Measurements from ENCODE around the gene SARM1. TPM values are rescaled to one million over a fixed set of nuclear protein-coding genes. Genes with fewer than 3 reads are reported as not detected.

SARM1 gene
- total RNA-seq, 1 donor from 2014 or later: 10.1 TPM

DNA sequence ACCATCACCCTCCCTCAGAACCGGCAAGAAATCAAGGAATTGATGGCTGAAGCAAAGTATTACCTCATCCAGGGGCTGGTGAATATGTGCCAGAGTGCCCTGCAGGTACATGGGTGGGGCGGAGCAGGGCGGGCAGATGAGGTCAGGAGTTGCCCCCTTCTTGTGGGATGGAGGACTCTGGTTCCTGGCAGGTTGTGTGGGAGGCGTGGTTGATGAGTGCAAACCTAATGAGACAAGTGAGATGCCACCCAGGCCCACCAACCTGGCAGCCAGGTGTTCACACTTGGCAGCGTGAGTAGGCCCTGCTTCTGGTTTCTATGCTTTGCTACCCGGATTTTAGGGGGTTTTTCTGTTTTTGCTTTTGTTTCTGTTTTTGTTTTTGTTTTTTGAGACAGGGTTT is 31.1 kb upstream of the SARM1 start:
- Histone ChIP-seq H3K36me3 (peaks cover 0 to 62% of the 10 kb centered on the region in 2 donors), H3K4me1 (peaks cover 43% of the 10 kb centered on the region)

DNA sequence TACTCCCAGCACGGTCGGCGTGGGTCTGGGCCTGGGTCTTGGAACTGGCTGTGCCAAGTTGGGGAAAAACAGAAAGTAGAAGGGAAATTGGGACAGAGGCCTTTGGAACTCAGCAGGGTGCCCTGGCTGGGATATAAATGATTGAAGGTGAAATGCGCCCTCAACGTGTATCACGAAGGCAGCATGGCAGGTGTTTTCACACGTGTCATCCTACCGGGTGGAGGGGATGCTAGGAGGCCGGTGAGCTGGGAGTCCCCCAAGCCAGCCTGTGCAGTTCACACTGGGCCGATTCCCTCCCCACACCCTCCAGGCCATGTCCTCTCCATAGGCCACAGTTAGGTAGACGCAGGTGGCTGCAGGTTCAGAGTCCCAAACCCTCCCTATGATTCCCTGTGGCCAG is 30.0 kb upstream of the SARM1 start:
- H3K36me3 ChIP-seq: peaks cover 0 to 74% of the 10 kb centered on the region in 2 donors
- intact Hi-C loops (cut with DNase I): no loop called here
- DNase-seq (ENCODE audit: extremely low spot score in 2 of 2): no peak
- H3K4me3 ChIP-seq: no peak overlapping the region
- H3K9me3 ChIP-seq: no peaks in the 10 kb centered on the region
- TF ChIP-seq, protein P1, sequence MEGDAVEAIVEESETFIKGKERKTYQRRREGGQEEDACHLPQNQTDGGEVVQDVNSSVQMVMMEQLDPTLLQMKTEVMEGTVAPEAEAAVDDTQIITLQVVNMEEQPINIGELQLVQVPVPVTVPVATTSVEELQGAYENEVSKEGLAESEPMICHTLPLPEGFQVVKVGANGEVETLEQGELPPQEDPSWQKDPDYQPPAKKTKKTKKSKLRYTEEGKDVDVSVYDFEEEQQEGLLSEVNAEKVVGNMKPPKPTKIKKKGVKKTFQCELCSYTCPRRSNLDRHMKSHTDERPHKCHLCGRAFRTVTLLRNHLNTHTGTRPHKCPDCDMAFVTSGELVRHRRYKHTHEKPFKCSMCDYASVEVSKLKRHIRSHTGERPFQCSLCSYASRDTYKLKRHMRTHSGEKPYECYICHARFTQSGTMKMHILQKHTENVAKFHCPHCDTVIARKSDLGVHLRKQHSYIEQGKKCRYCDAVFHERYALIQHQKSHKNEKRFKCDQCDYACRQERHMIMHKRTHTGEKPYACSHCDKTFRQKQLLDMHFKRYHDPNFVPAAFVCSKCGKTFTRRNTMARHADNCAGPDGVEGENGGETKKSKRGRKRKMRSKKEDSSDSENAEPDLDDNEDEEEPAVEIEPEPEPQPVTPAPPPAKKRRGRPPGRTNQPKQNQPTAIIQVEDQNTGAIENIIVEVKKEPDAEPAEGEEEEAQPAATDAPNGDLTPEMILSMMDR (IDR thresholded peaks at IDR 0.05): no peak
- TF ChIP-seq POLR2A (IDR thresholded peaks at IDR 0.05): no peak
- no peak for TF ChIP-seq POLR2AphosphoS5 (IDR thresholded peaks at IDR 0.05; ENCODE audit: insufficient read depth in 1 of 2, low read depth in 1 of 2)
- H3K4me1 ChIP-seq: peaks cover 38% of the 10 kb centered on the region
- no peaks in the 10 kb centered on the region for H3K27me3 ChIP-seq
- H3K27ac ChIP-seq: no peak overlapping the region

More for the DNA sequence above, 31.1 kb upstream of the SARM1 start:
- intact Hi-C loops (cut with DNase I): no loop called here
- DNase-seq (ENCODE audit: extremely low spot score in 2 of 2): no peak
- Histone ChIP-seq H3K27ac (no peak overlapping the region), H3K4me3 (no peak overlapping the region), H3K27me3 (no peaks in the 10 kb centered on the region), H3K9me3 (no peaks in the 10 kb centered on the region)
- TF ChIP-seq POLR2AphosphoS5 (IDR thresholded peaks at IDR 0.05; ENCODE audit: insufficient read depth in 1 of 2, low read depth in 1 of 2): no peak
- TF ChIP-seq, protein P1 (IDR thresholded peaks at IDR 0.05): no peak

DNA sequence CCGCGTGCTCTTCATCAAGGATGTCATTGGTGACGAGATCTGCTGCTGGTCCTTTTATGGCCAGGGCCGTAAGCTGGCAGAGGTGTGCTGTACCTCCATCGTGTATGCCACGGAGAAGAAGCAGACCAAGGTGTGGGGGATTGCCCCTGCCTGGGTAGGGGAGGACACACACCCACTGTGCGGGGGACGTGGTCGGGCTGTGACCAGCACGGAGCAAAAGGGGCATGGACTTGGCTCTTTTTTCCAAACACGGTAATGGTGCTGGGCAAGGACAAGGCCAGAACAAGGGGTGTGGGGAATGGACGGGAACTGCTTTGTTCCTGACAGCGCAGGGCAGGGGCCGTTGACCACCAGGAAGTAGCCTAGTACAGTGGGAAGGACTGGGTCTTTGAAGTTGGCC is 29.2 kb upstream of the SARM1 start:
- TF ChIP-seq POLR2A (IDR thresholded peaks at IDR 0.05) (no peak), POLR2AphosphoS5 (IDR thresholded peaks at IDR 0.05; ENCODE audit: insufficient read depth in 1 of 2, low read depth in 1 of 2) (no peak)
- TF ChIP-seq, protein P1 (IDR thresholded peaks at IDR 0.05): no peak
- Histone ChIP-seq H3K27ac (no peak overlapping the region), H3K9me3 (no peaks in the 10 kb centered on the region), H3K4me1 (peaks cover 34% of the 10 kb centered on the region), H3K27me3 (no peaks in the 10 kb centered on the region), H3K4me3 (no peak overlapping the region), H3K36me3 (peaks cover 0 to 76% of the 10 kb centered on the region in 2 donors)
- intact Hi-C loops (cut with DNase I): no loop called here
- no peak for DNase-seq (ENCODE audit: extremely low spot score in 2 of 2)

DNA sequence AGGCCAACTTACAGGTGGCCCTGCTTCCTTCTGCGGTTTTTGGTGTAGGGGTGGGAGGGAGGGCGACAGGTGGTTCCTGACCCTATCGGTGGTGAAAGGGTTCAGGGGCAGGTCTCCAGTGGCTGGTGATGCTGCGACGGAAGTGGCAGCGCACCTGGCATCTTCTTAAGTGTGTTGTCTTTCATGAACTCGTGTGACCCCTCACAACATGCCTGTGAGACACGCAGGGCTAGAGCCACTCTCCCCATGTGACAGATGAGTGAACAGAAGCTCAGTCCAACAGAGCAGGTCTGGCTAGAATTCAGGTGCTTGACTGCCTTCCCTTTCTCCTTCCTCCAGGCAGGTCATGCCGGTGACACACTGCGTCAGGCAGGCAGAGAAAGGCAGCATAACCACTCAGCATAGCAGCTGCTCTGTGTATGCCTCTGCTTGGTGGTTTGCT is 28.0 kb upstream of the SARM1 start:
- TF ChIP-seq POLR2AphosphoS5 (IDR thresholded peaks at IDR 0.05; ENCODE audit: insufficient read depth in 1 of 2, low read depth in 1 of 2) (no peak), POLR2A (IDR thresholded peaks at IDR 0.05) (no peak)
- TF ChIP-seq, protein P1 (IDR thresholded peaks at IDR 0.05): no peak
- no peak for DNase-seq (ENCODE audit: extremely low spot score in 2 of 2)
- Histone ChIP-seq H3K4me1 (peaks cover 25% of the 10 kb centered on the region), H3K27me3 (no peaks in the 10 kb centered on the region), H3K27ac (no peak overlapping the region), H3K36me3 (peaks cover 0 to 86% of the 10 kb centered on the region in 2 donors), H3K4me3 (no peak overlapping the region), H3K9me3 (no peaks in the 10 kb centered on the region)
- intact Hi-C loops (cut with DNase I): no loop called here

DNA sequence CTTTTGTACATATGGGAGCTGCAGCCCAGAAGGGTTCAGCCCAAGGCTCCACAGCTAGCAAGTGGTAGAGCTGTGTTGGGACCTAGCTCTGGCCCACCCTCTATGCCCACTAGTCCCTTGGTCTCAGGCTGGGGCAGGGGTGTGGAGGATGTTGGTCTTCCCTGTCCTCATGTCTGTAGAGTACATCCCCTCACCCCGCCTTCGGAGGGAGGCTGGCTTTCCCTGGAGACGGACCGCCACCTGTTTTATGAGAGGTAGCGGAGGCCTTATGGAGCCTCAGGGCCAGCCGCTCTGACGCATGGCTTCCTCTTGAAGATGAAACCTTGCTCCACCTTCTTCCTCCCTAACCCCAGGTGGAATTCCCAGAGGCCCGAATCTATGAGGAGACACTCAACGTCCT is 27.5 kb upstream of the SARM1 start:
- TF ChIP-seq POLR2AphosphoS5 (IDR thresholded peaks at IDR 0.05; ENCODE audit: insufficient read depth in 1 of 2, low read depth in 1 of 2): no peak
- TF ChIP-seq, protein P1 (IDR thresholded peaks at IDR 0.05): no peak
- TF ChIP-seq POLR2A (IDR thresholded peaks at IDR 0.05): no peak
- H3K36me3 ChIP-seq: peaks cover 0 to 91% of the 10 kb centered on the region in 2 donors
- no peak overlapping the region for H3K4me3 ChIP-seq
- no peaks in the 10 kb centered on the region for H3K27me3 ChIP-seq
- no peaks in the 10 kb centered on the region for H3K9me3 ChIP-seq
- no peak overlapping the region for H3K27ac ChIP-seq
- DNase-seq (ENCODE audit: extremely low spot score in 2 of 2): no peak
- peaks cover 20% of the 10 kb centered on the region for H3K4me1 ChIP-seq
- intact Hi-C loops (cut with DNase I): no loop called here

All from vagina (tissue), 2 donors.